Type B pancreatic cell (in vitro differentiated cells): ENCODE results near the gene DLX3. TPM values are rescaled to one million over a fixed set of nuclear protein-coding genes. Genes with fewer than 3 reads are reported as not detected.

ENCODE experiments used
- DNase-seq: peaks from one replicate; pipeline ENCODE4 v3.0.0; 2021; ENCODE audit warnings: mixed read lengths; ENCODE audit not compliant: unreplicated experiment; ENCODE audit errors: extremely low spot score
- H3K27ac Mint-ChIP-seq: 2 replicates; pipeline ENCODE4 v1.8.0; 2021; ENCODE audit warnings: mild to moderate bottlenecking, mixed read lengths
- H3K27me3 Mint-ChIP-seq: 2 replicates; pipeline ENCODE4 v1.8.0; 2021; ENCODE audit warnings: mixed read lengths
- H3K36me3 Mint-ChIP-seq: 2 replicates; pipeline ENCODE4 v1.8.0; 2021; ENCODE audit warnings: mixed read lengths
- H3K4me1 Mint-ChIP-seq: one replicate; pipeline ENCODE4 v1.8.0; 2021; ENCODE audit warnings: mixed read lengths; ENCODE audit not compliant: unreplicated experiment
- H3K4me3 Mint-ChIP-seq: 2 replicates; pipeline ENCODE4 v1.8.0; 2021; ENCODE audit warnings: mild to moderate bottlenecking, mixed read lengths
- H3K9me3 Mint-ChIP-seq: 2 replicates; pipeline ENCODE4 v1.8.0; 2021; ENCODE audit warnings: mixed read lengths
- CTCF ChIP-seq: fragments of 200-600 bp; sonication (generic); conservative IDR thresholded peaks from 2 replicates; pipeline ENCODE4 v1.5.0; 2021; ENCODE audit warnings: antibody characterized with exemption, mild to moderate bottlenecking
- total RNA-seq: library from RNA; stranded (reverse); gene quantifications from 2 replicates; pipeline ENCODE4 v1.2.1, GENCODE V29; 2021; ENCODE audit warnings: low replicate concordance

Gene DLX3
- total RNA-seq, 1 donor from 2014 or later, result 15.9 TPM

DNA sequence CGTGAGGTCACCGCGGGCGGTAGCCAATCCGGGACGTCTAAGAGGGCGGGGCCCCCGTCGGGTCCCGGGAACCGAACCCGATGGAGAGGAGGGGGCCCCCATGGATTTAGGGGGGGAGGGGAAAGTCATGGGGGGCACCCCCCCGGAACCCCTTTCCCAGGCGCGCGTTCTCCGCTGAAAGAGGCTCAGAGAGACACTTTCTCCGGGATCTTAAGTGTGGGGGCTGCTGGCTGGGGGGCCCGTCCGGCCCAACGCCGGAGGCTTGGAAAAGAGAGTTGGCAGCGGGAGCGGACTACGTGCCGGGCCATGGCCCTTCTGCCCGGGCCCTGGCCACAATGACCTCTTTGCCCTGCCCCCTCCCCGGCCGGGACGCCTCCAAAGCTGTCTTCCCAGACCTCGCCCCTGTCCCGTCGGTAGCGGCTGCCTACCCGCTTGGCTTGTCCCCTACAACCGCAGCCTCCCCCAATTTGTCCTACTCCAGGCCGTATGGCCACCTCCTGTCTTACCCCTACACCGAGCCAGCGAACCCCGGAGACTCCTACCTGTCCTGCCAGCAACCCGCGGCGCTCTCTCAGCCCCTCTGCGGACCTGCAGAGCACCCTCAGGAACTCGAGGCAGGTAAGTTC, 25.8 kb downstream of the DLX3 start, which contains the start of gene DLX4:
Gene DLX4, plus strand, starts transcription at position 57 of the 626 bp plus-strand sequence. Its CDS starts 279 bp downstream, at position 336.
- peaks cover 95% of the 10 kb centered on the region for H3K27me3 Mint-ChIP-seq
- no peak for DNase-seq
- H3K9me3 Mint-ChIP-seq, result peaks cover 4% of the 10 kb centered on the region
- peak within 1 kb of the TSS; percentile 85 for H3K27ac Mint-ChIP-seq
- H3K4me1 Mint-ChIP-seq, result peaks cover 15% of the 10 kb centered on the region
- no peak for TF ChIP-seq CTCF
- H3K36me3 Mint-ChIP-seq, result peaks cover 10% of the 10 kb centered on the region
- peak within 1 kb of the TSS; percentile 93 for H3K4me3 Mint-ChIP-seq

- Mint-ChIP-seq H3K27me3 (peaks cover 95% of the 10 kb centered on the region), H3K27ac (peak overlapping the region; percentile 85), H3K9me3 (peaks cover 4% of the 10 kb centered on the region), H3K36me3 (peaks cover 11% of the 10 kb centered on the region), H3K4me1 (peaks cover 20% of the 10 kb centered on the region), H3K4me3 (peak overlapping the region; percentile 93)
- peak; percentile 82 for DNase-seq
- TF ChIP-seq CTCF, result no peak
Observed at GRCh38 chr17:49968405-49969133, 26.5 kb downstream of the DLX3 start.

- Mint-ChIP-seq H3K27me3 (peaks cover 95% of the 10 kb centered on the region), H3K36me3 (peaks cover 13% of the 10 kb centered on the region), H3K4me1 (peaks cover 24% of the 10 kb centered on the region)
Observed at GRCh38 chr17:49967621-49968404, 27.2 kb downstream of the DLX3 start.

DNA sequence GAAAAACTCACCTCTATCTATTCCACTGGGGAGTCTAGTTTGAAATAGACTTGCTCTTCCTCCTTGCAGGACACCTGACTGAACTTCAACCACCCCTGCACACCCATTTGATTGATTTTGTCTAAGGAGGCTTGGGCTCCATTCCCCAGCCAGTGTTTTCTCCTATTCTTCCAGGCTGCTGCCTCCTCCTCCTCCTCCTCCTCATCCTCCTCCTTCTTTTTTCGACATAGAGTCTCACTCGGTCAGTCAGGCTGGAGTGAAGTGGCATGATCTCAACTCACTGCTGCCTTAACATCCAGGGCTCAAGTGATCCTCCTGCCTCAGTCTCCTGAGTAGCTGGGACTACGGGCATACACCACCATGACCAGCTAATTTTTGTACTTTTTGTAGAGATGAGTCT, 27.8 kb downstream of the DLX3 start:
- H3K36me3 Mint-ChIP-seq, result peaks cover 13% of the 10 kb centered on the region
- H3K4me1 Mint-ChIP-seq, result peaks cover 24% of the 10 kb centered on the region
- peaks cover 95% of the 10 kb centered on the region for H3K27me3 Mint-ChIP-seq
- peak overlapping the region; percentile 31 for H3K4me3 Mint-ChIP-seq
- no peak overlapping the region for H3K27ac Mint-ChIP-seq
- DNase-seq, result no peak
- H3K9me3 Mint-ChIP-seq, result peaks cover 4% of the 10 kb centered on the region
- no peak for TF ChIP-seq CTCF

More at GRCh38 chr17:49967621-49968404, 27.2 kb downstream of the DLX3 start:
- peaks cover 4% of the 10 kb centered on the region for H3K9me3 Mint-ChIP-seq
- H3K27ac Mint-ChIP-seq, result no peak overlapping the region
- DNase-seq, result no peak
- peak overlapping the region; percentile 31 for H3K4me3 Mint-ChIP-seq
- TF ChIP-seq CTCF, result no peak

DNA sequence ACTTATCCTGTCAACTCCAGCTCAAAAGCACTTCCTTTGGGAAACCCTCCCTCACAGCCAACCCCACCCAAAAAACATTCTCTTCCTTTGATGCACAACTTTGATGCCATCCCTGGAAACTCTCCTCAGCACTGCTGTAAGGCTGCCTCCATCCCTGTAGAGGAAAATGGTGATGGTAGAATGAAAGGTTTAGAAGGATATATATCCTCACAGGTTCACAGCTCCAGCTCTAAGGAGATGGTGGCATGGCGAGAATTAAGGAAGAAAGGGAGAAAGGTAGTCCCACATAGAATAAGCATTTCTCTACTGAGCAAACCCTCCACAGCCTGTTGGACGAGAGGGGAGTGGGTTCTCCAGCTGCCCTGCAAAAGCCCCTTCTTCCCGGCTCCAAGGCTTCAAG, 28.3 kb downstream of the DLX3 start:
- TF ChIP-seq CTCF, result no peak
- no peak overlapping the region for H3K4me3 Mint-ChIP-seq
- H3K4me1 Mint-ChIP-seq, result peaks cover 24% of the 10 kb centered on the region
- H3K9me3 Mint-ChIP-seq, result peaks cover 4% of the 10 kb centered on the region
- H3K27ac Mint-ChIP-seq, result peak overlapping the region; percentile 3
- no peak for DNase-seq
- H3K36me3 Mint-ChIP-seq, result peaks cover 13% of the 10 kb centered on the region
- H3K27me3 Mint-ChIP-seq, result peaks cover 95% of the 10 kb centered on the region
